Endothelial cell of umbilical vein (primary cell): ENCODE results near the gene OTOGL. TPM values are rescaled to one million over a fixed set of nuclear protein-coding genes. Genes with fewer than 3 reads are reported as not detected.

Experiments used
- BruUV-seq: library from RNA; stranded (reverse); fragments of 400-500 nt; replicated peaks from 2 replicates; lab custom pipeline; 2021; lab: Mats Ljungman, UMichigan
- CTCF ChIA-PET: fragments of 300-600, 350-600 bp; sonication (Branson Sonifier 250); formaldehyde crosslinking; loops from one replicate; lab custom pipeline; 2021; ENCODE audit warnings: antibody characterized with exemption, inconsistent platforms; lab: Charles Lee
- POLR2A ChIA-PET: fragments of 300-600, 350-600 bp; sonication (Branson Sonifier 250); formaldehyde crosslinking; loops from one replicate; lab custom pipeline; 2021; ENCODE audit warnings: antibody characterized with exemption, inconsistent platforms; lab: Charles Lee
- DNase-seq: peaks from one replicate; pipeline ENCODE4 v3.0.0-alpha.2; 2011; ENCODE audit warnings: low read depth, low spot score
- FAIRE-seq: peaks from 2 replicates; lab custom pipeline; 2011; peaks lifted over from hg19 to GRCh38; lab: Jason Lieb, UNC
- H2AFZ ChIP-seq: 2 replicates; pipeline ENCODE4 v1.6.0; 2012; ENCODE audit warnings: low read depth, low read length, control low read depth, inconsistent platforms
- H3K27ac ChIP-seq: 2 replicates; pipeline ENCODE4 v1.5.1; 2011; ENCODE audit warnings: low read depth, mild to moderate bottlenecking, control low read depth, low read length, moderate library complexity; ENCODE audit not compliant: insufficient read depth
- H3K27me3 ChIP-seq, 2 experiments: 2 replicates each; pipeline versions ENCODE4 v1.6.0 to v1.6.1; 2011; ENCODE audit warnings: low read length in 2 of 2, mixed read lengths in 1 of 2; ENCODE audit not compliant: control insufficient read depth in 2 of 2, insufficient read depth in 2 of 2
- H3K36me3 ChIP-seq, 2 experiments: 2 replicates in 1 of 2; 3 replicates in 1 of 2; pipeline ENCODE4 v1.5.1; 2011; ENCODE audit warnings: low read length in 2 of 2, mild to moderate bottlenecking in 1 of 2, moderate library complexity in 1 of 2; ENCODE audit not compliant: control insufficient read depth in 2 of 2, insufficient read depth in 2 of 2; ENCODE audit errors: extremely low read depth in 1 of 2
- H3K4me1 ChIP-seq: 3 replicates; pipeline ENCODE4 v1.5.1; 2011; ENCODE audit warnings: mild to moderate bottlenecking, low read length; ENCODE audit not compliant: control insufficient read depth, insufficient read depth; ENCODE audit errors: extremely low read depth
- H3K4me2 ChIP-seq: 2 replicates; pipeline ENCODE4 v1.6.1; 2011; ENCODE audit warnings: low read length, control low read depth, mixed read lengths; ENCODE audit not compliant: insufficient read depth
- H3K4me3 ChIP-seq, 3 experiments: fragments of 200-600 bp in 1 of 3; sonication (generic), shearing (Covaris generic) in 1 of 3; replicated peaks in 1 of 3; 2 replicates each; pipeline ENCODE4 v1.5.1; 2011 to 2016; ENCODE audit warnings: control low read depth in 3 of 3, low read length in 3 of 3, mild to moderate bottlenecking in 2 of 3, inconsistent platforms in 1 of 3, low read depth in 1 of 3, moderate library complexity in 1 of 3; ENCODE audit not compliant: insufficient read depth in 1 of 3
- H3K79me2 ChIP-seq: 2 replicates; pipeline ENCODE4 v1.6.0; 2012; ENCODE audit warnings: low read length, inconsistent platforms; ENCODE audit not compliant: control insufficient read depth, insufficient read depth
- H3K9ac ChIP-seq: replicated peaks from 2 replicates; pipeline ENCODE3; 2011; ENCODE audit warnings: low read length, control low read depth; ENCODE audit not compliant: insufficient read depth; ENCODE audit errors: extremely low read depth
- H3K9me1 ChIP-seq: replicated peaks from 3 replicates; pipeline ENCODE4 v1.6.0; 2011; ENCODE audit warnings: mild to moderate bottlenecking, low read length; ENCODE audit not compliant: control insufficient read depth, insufficient read depth; ENCODE audit errors: extremely low read depth
- H3K9me3 ChIP-seq: replicated peaks from 2 replicates; pipeline ENCODE4 v1.5.1; 2012; ENCODE audit warnings: low read length, inconsistent platforms; ENCODE audit not compliant: control insufficient read depth, insufficient read depth
- H4K20me1 ChIP-seq: replicated peaks from 2 replicates; pipeline ENCODE3; 2011; ENCODE audit warnings: mild to moderate bottlenecking, low read length; ENCODE audit not compliant: control insufficient read depth, insufficient read depth; ENCODE audit errors: extremely low read depth
- EZH2 ChIP-seq: IDR thresholded peaks from 2 replicates; pipeline ENCODE4 v1.6.1; 2012; ENCODE audit warnings: borderline replicate concordance, low read depth, mild to moderate bottlenecking, moderate library complexity, low read length, inconsistent platforms; ENCODE audit not compliant: severe bottlenecking
- FOS ChIP-seq: IDR thresholded peaks from 2 replicates; pipeline ENCODE4 v1.6.1; 2011; ENCODE audit warnings: mild to moderate bottlenecking, low read length, moderate library complexity, borderline replicate concordance; ENCODE audit not compliant: insufficient read depth
- GATA2 ChIP-seq: IDR thresholded peaks from 2 replicates; pipeline ENCODE4 v1.7.0; 2011; ENCODE audit warnings: low read depth, mild to moderate bottlenecking, moderate library complexity, mixed read lengths, low read length; ENCODE audit not compliant: insufficient read length, insufficient read depth
- JUN ChIP-seq: IDR thresholded peaks from 2 replicates; pipeline ENCODE4 v1.6.1; 2011; ENCODE audit warnings: borderline replicate concordance, low read depth; ENCODE audit not compliant: insufficient read length, insufficient read depth
- MYC ChIP-seq: IDR thresholded peaks from one replicate; pipeline ENCODE4 v1.6.1; 2011; ENCODE audit warnings: mild to moderate bottlenecking, low read depth, low read length
- POLR2A ChIP-seq: IDR thresholded peaks from 2 replicates; pipeline ENCODE4 v1.6.1; 2012; ENCODE audit warnings: low read depth, mild to moderate bottlenecking, control low read depth, low read length
- POLR2AphosphoS5 ChIP-seq: IDR thresholded peaks from 2 replicates; pipeline ENCODE4 v1.6.1; 2012; ENCODE audit warnings: low read depth, mild to moderate bottlenecking, control low read depth, low read length, moderate library complexity; ENCODE audit not compliant: insufficient read depth
- dilution Hi-C: fragments of 300-500 bp; cut with MboI; formaldehyde crosslinking; loops from one replicate; pipeline ENCODE4 v1.15.0; 2019; ENCODE audit warnings: low sequenced_read_pairs; ENCODE audit not compliant: extremely low pct_ligation_motif_present
- intact Hi-C: fragments of 100-400 bp; cut with micrococcal nuclease; formaldehyde crosslinking; loops from one replicate; pipeline ENCODE4 v1.10.0; 2022
- polyA plus RNA-seq, 4 experiments: library from polyadenylated mRNA; depleted of rRNA in 3 of 4; stranded (reverse) in 3 of 4; unstranded in 1 of 4; fragments of >200 nt; gene quantifications; 2 replicates each; pipeline versions ENCODE4 v1.2.1 to v1.2.3, GENCODE V29; 2011 to 2012; ENCODE audit warnings: missing spikeins in 1 of 4
- total RNA-seq: library from RNA; stranded (reverse); gene quantifications from 2 replicates; pipeline ENCODE4 v1.2.3, GENCODE V29; 2021
- TF ChIP-seq, protein P1 (sequence below), 2 donors: IDR thresholded peaks; 1 replicate in 1 of 2; 2 replicates in 1 of 2; pipeline ENCODE4 v1.5.1; 2011; ENCODE audit warnings: low read length in 2 of 2, mild to moderate bottlenecking in 2 of 2, moderate library complexity in 2 of 2, control low read depth in 1 of 2, inconsistent platforms in 1 of 2, low read depth in 1 of 2; ENCODE audit not compliant: insufficient read depth in 1 of 2; ENCODE audit errors: extremely low read depth in 1 of 2
- TF ChIP-seq, protein P2 (sequence below): IDR thresholded peaks from 2 replicates; pipeline ENCODE4 v1.6.1; 2011; ENCODE audit not compliant: insufficient read depth, insufficient read length

Gene OTOGL
- total and polyA plus RNA-seq, 2 donors (not counting 3 experiments of a cell fraction or from before 2014, with no cell fraction given) = 1.4 to 2.0 TPM

DNA sequence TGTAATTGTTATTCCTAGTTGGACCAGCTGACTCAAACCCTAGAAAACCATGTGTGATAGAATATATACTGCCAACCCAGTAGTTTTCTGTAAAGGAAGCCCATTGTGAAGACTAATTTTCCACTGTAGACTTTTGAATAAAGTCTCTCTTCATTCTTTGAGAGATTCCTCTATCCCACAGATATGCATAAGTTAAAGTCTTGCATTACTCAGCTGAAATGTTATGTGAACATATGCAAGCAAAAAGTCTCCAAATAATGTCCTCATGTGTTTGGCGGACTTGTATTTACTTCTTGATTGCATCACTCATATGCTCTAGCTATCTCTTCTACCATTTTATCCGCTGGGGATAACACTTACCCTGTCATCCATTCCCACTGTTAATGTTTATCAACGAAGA, 35.1 kb upstream of the OTOGL start:
- Histone ChIP-seq H3K4me1 (peaks cover 11% of the 10 kb centered on the region), H3K4me3 (no peak overlapping the region), H3K27ac (no peak overlapping the region), H4K20me1 (no peaks in the 10 kb centered on the region), H3K79me2 (no peaks in the 10 kb centered on the region), H3K4me2 (no peak overlapping the region), H3K9ac (no peak overlapping the region), H3K9me3 (no peaks in the 10 kb centered on the region), H3K27me3 (peaks cover 0 to 5% of the 10 kb centered on the region in 2 experiments), H3K9me1 (no peaks in the 10 kb centered on the region), H3K36me3 (no peaks in the 10 kb centered on the region), H2AFZ (no peak overlapping the region)
- FAIRE-seq (peak; percentile 12), DNase-seq (no peak)
- POLR2A ChIA-PET = no interaction called here
- CTCF ChIA-PET = no interaction called here
- no TSS peak for BruUV-seq
- intact Hi-C loops = no loop called here
- dilution Hi-C loops = no loop called here
- TF ChIP-seq POLR2AphosphoS5 (no peak), GATA2 (no peak), POLR2A (no peak), EZH2 (no peak), MYC (no peak), FOS (no peak), JUN (no peak)
- TF ChIP-seq, protein P1, sequence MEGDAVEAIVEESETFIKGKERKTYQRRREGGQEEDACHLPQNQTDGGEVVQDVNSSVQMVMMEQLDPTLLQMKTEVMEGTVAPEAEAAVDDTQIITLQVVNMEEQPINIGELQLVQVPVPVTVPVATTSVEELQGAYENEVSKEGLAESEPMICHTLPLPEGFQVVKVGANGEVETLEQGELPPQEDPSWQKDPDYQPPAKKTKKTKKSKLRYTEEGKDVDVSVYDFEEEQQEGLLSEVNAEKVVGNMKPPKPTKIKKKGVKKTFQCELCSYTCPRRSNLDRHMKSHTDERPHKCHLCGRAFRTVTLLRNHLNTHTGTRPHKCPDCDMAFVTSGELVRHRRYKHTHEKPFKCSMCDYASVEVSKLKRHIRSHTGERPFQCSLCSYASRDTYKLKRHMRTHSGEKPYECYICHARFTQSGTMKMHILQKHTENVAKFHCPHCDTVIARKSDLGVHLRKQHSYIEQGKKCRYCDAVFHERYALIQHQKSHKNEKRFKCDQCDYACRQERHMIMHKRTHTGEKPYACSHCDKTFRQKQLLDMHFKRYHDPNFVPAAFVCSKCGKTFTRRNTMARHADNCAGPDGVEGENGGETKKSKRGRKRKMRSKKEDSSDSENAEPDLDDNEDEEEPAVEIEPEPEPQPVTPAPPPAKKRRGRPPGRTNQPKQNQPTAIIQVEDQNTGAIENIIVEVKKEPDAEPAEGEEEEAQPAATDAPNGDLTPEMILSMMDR (IDR thresholded peaks at IDR 0.05; ENCODE audit: extremely low read depth in 1 of 2, insufficient read depth in 1 of 2, low read depth in 1 of 2, low read length in 2 of 2) = no peak
- TF ChIP-seq, protein P2, sequence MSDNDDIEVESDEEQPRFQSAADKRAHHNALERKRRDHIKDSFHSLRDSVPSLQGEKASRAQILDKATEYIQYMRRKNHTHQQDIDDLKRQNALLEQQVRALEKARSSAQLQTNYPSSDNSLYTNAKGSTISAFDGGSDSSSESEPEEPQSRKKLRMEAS = no peak
